ENCODE results near the gene TENM4. TPM values are rescaled to one million over a fixed set of nuclear protein-coding genes. Genes with fewer than 3 reads are reported as not detected.

TENM4 gene
- total RNA-seq, 1 donor from 2014 or later = 5.1 TPM

- Histone ChIP-seq H3K9ac (no peak overlapping the region), H3K4me2 (no peak overlapping the region), H3K9me3 (ENCODE audit: low read depth) (no peaks in the 10 kb centered on the region), H3K27me3 (no peaks in the 10 kb centered on the region), H3K4me3 (no peak overlapping the region), H3K4me1 (peaks cover 15% of the 10 kb centered on the region), H3F3A (ENCODE audit: low read depth) (no peaks in the 10 kb centered on the region), H3K36me3 (no peaks in the 10 kb centered on the region), H2AFZ (replicated peaks) (no peak overlapping the region), H4K20me1 (ENCODE audit: low read depth) (no peaks in the 10 kb centered on the region), H3K27ac (no peak overlapping the region), H3K79me2 (ENCODE audit: low read depth) (no peaks in the 10 kb centered on the region)
- TF ChIP-seq CTCF (IDR thresholded peaks at IDR 0.05) (no peak), EZH2phosphoT487 (IDR thresholded peaks at IDR 0.05) (no peak), EZH2 (IDR thresholded peaks at IDR 0.05) (no peak)
- H3K36me3 Mint-ChIP-seq = peaks cover 2% of the 10 kb centered on the region
- no peak overlapping the region for H3K4me3 Mint-ChIP-seq
- H3K27ac Mint-ChIP-seq = no peak overlapping the region
- H3K27me3 Mint-ChIP-seq (ENCODE audit: insufficient read depth, low read depth) = peaks cover 8% of the 10 kb centered on the region
- no peaks in the 10 kb centered on the region for H3K9me3 Mint-ChIP-seq
- peaks cover 30% of the 10 kb centered on the region for H3K4me1 Mint-ChIP-seq
- DNase-seq (ENCODE audit: low spot score) = no peak
Observed at GRCh38 chr11:79255965-79256364, 184.9 kb downstream of the TENM4 start.

DNA sequence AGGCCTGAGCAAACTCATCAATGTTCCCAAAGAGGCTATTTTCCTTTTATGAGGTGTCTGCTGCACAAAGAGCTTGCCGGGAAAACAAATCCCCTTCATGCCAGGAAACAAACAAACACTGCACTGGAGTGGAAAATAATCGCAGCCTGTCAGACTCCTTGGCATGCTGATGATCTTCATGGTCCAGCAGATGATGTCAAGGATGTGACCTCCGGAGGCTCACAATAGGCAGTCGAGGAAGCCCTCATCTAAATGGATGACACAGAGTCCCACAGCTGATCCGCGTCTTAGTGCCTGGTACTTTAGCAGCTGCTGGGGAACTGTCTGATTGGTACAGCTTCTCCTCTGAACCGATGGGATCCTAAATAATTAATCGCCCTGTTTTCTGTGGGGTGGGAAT, 187.6 kb downstream of the TENM4 start:
- Mint-ChIP-seq H3K9me3 (no peaks in the 10 kb centered on the region), H3K4me3 (no peak overlapping the region), H3K27me3 (ENCODE audit: insufficient read depth, low read depth) (peaks cover 8% of the 10 kb centered on the region), H3K36me3 (peaks cover 2% of the 10 kb centered on the region), H3K27ac (no peak overlapping the region), H3K4me1 (peaks cover 23% of the 10 kb centered on the region)
- Histone ChIP-seq H3K27me3 (no peaks in the 10 kb centered on the region), H2AFZ (replicated peaks) (no peak overlapping the region), H3K9ac (no peak overlapping the region), H3K36me3 (no peaks in the 10 kb centered on the region), H3K27ac (no peak overlapping the region), H3K9me3 (ENCODE audit: low read depth) (no peaks in the 10 kb centered on the region), H3F3A (ENCODE audit: low read depth) (no peaks in the 10 kb centered on the region), H3K4me1 (peaks cover 9% of the 10 kb centered on the region), H3K79me2 (ENCODE audit: low read depth) (no peaks in the 10 kb centered on the region), H3K4me3 (no peak overlapping the region), H4K20me1 (ENCODE audit: low read depth) (no peaks in the 10 kb centered on the region), H3K4me2 (no peak overlapping the region)
- TF ChIP-seq EZH2 (IDR thresholded peaks at IDR 0.05) (no peak), CTCF (IDR thresholded peaks at IDR 0.05) (no peak), EZH2phosphoT487 (IDR thresholded peaks at IDR 0.05) (no peak)
- DNase-seq (ENCODE audit: low spot score) = peak; percentile 32

- Histone ChIP-seq H3K4me1 (peaks cover 9% of the 10 kb centered on the region), H3K4me2 (no peak overlapping the region), H3K79me2 (ENCODE audit: low read depth) (no peaks in the 10 kb centered on the region), H3F3A (ENCODE audit: low read depth) (no peaks in the 10 kb centered on the region), H3K27me3 (no peaks in the 10 kb centered on the region), H3K27ac (no peak overlapping the region), H3K4me3 (no peak overlapping the region), H3K9ac (no peak overlapping the region), H3K9me3 (ENCODE audit: low read depth) (no peaks in the 10 kb centered on the region), H4K20me1 (ENCODE audit: low read depth) (no peaks in the 10 kb centered on the region), H2AFZ (replicated peaks) (no peak overlapping the region), H3K36me3 (no peaks in the 10 kb centered on the region)
- TF ChIP-seq EZH2phosphoT487 (IDR thresholded peaks at IDR 0.05) = no peak
- no peak for TF ChIP-seq CTCF (IDR thresholded peaks at IDR 0.05)
- no peak for TF ChIP-seq EZH2 (IDR thresholded peaks at IDR 0.05)
- no peak overlapping the region for H3K4me3 Mint-ChIP-seq
- peaks cover 2% of the 10 kb centered on the region for H3K36me3 Mint-ChIP-seq
- DNase-seq (ENCODE audit: low spot score) = no peak
- H3K27ac Mint-ChIP-seq = no peak overlapping the region
- H3K27me3 Mint-ChIP-seq (ENCODE audit: insufficient read depth, low read depth) = peaks cover 2% of the 10 kb centered on the region
- no peaks in the 10 kb centered on the region for H3K9me3 Mint-ChIP-seq
- peaks cover 17% of the 10 kb centered on the region for H3K4me1 Mint-ChIP-seq
Observed at GRCh38 chr11:79249295-79249993, 191.4 kb downstream of the TENM4 start.

All from neural progenitor cell (in vitro differentiated cells).